Posterior cingulate gyrus (tissue), 11 donors: ENCODE data around the gene HOXD13.

Experiments
- DNase-seq, 10 donors: peaks; one replicate each; pipeline versions ENCODE4 v3.0.0 to v3.0.0-alpha.2; 2020 to 2021; ENCODE audit warnings: mixed read lengths in 3 of 10
- intact Hi-C: fragments of 100-400 bp; cut with DNase I; formaldehyde crosslinking; loops from one replicate; pipeline ENCODE4 v1.15.1; 2023

HOXD13 gene

GRCh38 chr2:176127774-176128072 lies 35.2 kb downstream of the HOXD13 start:
- intact Hi-C loops: loop anchor here (2.0 to 5.0 kb wide), 4 partner anchors 510 to 1020 kb away; no protein-coding TSS in a partner anchor

DNA sequence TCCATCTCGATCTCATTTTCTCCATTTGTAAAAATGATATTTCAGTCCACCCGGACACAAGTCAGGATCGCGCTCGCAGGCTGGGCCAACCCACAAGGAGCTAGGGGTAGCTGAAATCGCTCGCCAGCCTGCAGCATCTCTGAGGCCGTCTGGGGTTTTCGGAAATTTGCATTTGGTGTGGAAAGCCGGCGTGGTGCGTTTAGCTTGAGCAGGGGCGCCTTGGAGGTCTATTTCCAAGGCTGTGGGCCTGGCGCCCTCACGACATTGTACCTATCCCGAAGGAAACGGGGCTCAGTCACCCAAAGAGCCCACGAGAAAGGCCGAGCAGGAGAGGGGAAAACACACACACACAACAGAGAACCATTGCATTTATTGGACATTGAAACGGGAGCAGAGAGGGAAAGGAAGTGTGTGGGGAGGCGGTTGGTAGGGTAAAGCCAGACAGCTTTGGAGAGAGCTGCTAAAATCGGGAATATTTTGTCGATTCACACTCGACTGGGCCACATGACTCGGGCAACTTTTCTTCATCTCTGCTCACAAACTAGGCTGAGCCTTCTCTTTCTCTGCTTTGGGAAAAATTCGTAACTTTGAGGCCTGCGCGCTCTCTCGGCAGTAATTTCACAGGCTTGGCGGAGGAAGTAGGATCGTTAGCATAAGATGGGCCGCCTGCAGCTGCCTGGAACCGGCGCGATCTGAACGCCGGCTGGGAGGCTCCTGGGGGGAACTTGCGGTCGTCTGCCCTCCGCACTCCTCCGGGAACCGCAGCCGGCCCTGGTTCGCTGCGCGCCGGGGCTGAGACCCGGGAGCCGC lies 35.9 kb downstream of the HOXD13 start:
- intact Hi-C loops: loop anchor here (5.0 kb wide), 3 partner anchors 509 to 1019 kb away; no protein-coding TSS in a partner anchor
- peak in 1 of 10 donors; percentile 62 for DNase-seq

More at GRCh38 chr2:176127774-176128072, 35.2 kb downstream of the HOXD13 start:
- no peak for DNase-seq

DNA sequence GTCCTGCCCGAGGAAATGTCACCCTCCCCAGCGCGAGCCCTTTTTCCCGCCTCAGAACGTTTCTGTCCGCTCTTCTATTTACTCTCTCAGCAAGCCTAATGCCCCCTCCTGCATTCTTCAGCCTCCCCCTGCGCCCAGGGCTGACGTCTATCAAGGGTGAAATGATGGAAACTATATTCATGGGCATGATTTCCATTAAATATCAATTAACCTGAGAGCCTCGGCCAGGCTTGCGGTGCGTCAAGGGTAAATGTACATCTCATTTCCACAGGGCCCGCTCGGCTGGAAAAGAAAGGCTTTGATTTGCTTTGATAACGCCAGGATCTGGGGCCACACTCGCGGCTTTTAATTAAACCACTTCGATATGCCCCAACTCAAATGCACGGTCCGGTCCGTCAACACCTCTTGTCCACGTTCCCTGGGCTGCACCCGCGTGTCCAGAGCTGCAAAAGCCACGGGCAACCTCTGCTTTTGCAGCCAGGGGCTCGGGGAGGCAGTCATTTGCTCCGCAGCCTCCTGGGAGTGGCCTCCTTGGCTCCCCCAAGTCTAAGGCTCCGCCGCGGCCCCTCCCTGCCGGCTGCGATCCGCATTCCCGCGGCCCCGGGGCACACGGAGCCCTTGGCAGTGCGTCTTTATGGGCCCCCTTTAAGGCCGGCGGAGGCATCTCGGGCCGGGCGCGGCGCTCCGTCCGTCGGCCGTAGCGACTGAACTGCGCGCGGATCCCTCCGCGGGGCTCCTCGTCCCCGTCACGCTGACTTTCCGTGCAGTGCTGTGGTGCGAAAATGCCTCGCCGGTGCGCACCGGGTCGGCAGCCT lies 36.7 kb downstream of the HOXD13 start, which contains the start of gene HOXD8:
Gene HOXD8, plus strand, starts transcription at position 724 of the 815 bp plus-strand sequence. CDS start 662 bp downstream, outside the sequence.
- DNase-seq: peak in 1 of 10 donors; percentile 68
- intact Hi-C loops: loop anchor here (5.0 kb wide), 3 partner anchors 508 to 1018 kb away; no protein-coding TSS in a partner anchor

GRCh38 chr2:176129813-176130146 lies 37.3 kb downstream of the HOXD13 start:
- no peak for DNase-seq
- intact Hi-C loops: loop anchor here (5.0 kb wide), 3 partner anchors 508 to 1018 kb away; no protein-coding TSS in a partner anchor

GRCh38 chr2:176130147-176130956 lies 37.8 kb downstream of the HOXD13 start:
- intact Hi-C loops: no loop called here
- no peak for DNase-seq

- no peak for DNase-seq
Measured at GRCh38 chr2:176130957-176131847, 38.7 kb downstream of the HOXD13 start.

DNA sequence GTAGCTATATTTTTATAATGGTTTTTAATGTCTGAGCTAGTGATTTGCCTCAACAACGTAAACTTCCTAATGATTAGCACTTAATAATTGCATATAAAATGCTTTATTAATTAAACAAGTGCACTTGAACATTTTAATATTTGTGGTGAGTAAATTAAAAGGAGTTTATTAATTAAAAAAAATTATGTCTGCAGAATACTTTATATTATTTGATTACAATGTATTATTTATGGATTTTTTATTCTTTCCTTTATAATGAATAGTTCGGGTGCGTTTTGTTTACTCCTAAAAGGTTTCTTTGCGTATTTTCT lies 39.3 kb downstream of the HOXD13 start:
- intact Hi-C loops: no loop called here
- DNase-seq: no peak

More at GRCh38 chr2:176130957-176131847, 38.7 kb downstream of the HOXD13 start:
- intact Hi-C loops: no loop called here

- intact Hi-C loops: no loop called here
- DNase-seq: no peak
Measured at GRCh38 chr2:176132205-176133171, 40.0 kb downstream of the HOXD13 start.

DNA sequence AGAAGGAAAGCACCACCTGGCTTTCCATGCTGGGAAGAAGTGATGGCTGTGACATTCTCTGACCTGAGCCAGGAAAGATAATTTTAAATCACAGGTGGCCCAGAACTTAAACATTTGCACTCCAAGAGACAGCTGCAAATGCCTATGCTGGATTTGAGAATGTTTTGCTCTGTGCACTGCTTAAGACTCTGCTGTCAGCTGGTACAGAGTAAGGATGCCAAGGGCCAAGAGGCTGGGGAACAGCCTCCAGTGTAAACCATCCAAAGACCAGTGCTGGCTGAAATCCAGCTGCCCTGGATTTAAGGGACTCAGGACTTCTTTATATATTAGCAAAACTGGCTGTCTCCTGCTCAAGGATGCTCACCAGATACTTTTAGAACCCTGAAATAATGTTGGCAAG lies 40.9 kb downstream of the HOXD13 start:
- DNase-seq: no peak
- intact Hi-C loops: no loop called here

DNA sequence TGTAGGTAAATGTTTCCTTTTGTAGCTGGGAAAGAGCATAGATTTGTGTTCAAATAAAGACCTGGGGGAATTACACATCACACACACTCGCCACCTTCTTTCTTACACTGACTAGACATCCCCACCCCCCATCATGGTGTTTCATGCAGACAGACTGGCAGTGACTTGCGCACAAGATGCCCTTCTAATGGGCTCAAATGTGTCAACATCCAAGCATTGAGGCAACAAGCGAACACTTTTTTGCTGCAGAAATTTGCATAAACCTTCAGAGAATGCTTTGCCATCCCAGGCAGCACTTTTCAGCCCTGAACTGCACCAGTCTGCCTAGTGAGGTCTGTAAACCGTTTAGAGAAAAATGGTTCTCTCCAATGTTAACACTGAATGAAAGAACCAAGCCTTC lies 41.5 kb downstream of the HOXD13 start:
- no peak for DNase-seq
- intact Hi-C loops: no loop called here

- intact Hi-C loops: no loop called here
- no peak for DNase-seq
Measured at GRCh38 chr2:176135035-176135440, 42.5 kb downstream of the HOXD13 start.

GRCh38 chr2:176136374-176137251 lies 44.1 kb downstream of the HOXD13 start:
- no peak for DNase-seq
- intact Hi-C loops: no loop called here

DNA sequence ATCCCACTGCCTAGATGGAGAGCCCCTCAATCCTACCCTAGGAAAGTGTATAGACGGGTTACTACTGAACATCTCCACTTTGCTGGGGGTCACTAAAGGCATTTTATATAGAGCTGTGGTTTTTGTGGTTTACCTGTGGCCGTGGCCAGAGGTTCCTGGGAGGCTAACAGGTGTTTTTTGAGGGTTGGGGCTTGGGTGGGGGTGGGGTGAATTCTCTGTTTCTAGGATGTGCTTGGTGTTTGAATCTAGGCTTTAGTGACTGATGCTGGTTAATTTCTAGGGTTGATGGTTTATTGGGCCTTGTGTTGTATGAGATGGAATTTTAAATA lies 44.7 kb downstream of the HOXD13 start:
- intact Hi-C loops: no loop called here
- no peak for DNase-seq

DNA sequence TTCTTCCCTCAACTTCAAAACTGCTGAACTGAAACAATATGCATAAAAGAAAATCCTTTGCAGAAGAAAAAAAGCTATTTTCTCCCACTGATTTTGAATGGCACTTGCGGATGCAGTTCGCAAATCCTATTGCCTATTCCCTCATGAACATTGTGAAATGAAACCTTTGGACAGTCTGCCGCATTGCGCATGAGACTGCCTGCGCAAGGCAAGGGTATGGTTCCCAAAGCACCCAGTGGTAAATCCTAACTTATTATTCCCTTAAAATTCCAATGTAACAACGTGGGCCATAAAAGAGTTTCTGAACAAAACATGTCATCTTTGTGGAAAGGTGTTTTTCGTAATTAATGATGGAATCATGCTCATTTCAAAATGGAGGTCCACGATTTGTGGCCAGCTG lies 45.4 kb downstream of the HOXD13 start:
- DNase-seq: no peak
- intact Hi-C loops: no loop called here

GRCh38 chr2:176138526-176138922 lies 46.0 kb downstream of the HOXD13 start:
- intact Hi-C loops: no loop called here
- DNase-seq: no peak

GRCh38 chr2:176138923-176139660 lies 46.6 kb downstream of the HOXD13 start:
- no peak for DNase-seq
- intact Hi-C loops: no loop called here
